ENCODE data around the gene ZNF780B.

DNA sequence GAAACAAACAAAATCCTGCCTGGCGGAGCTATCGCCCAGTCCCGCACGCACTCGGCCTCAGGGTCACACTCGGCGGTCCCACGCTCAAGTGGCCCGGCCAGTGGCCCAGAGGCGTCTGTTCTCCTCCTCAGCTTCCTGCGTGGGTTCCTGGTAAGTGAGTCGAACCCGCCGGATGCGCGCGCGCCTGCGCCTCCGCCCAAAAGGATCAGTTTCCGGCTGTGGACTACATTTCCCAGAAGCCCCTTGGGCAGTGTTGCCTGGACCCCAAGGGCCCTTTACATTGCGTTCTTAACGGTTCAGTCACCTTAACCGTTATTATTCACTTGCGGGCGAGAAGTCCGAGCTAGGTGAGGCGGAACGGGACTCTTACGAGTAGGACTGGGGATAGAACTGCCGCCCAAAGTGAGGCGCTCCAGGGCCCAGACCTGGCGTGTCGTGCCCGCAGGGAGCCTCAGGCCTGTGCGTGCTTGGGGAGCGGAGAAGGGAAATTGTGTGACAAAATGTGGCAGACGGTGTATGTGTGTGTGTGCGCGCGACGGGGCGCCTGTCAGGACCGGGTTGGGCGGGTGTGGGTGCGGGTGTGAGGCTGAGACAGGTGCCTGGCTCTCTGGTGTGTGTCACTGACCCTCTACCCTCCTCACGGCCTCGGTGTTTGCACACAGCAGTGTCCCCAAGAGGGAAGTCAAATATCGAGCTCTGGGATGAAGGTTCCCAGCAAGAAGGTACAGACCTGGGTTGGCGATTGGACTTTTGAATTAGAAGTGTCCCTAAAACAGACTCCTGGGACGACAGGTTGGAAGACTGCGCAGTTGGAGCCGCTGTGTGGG is 59.0 kb downstream of the ZNF780B start, which contains the start of gene ZNF546:
- TF ChIP-seq EZH2 (IDR thresholded peaks at IDR 0.05; ENCODE audit: insufficient read depth, poor library complexity, severe bottlenecking) = no peak
- no peak for TF ChIP-seq EZH2phosphoT487 (IDR thresholded peaks at IDR 0.05; ENCODE audit: insufficient read depth, low read depth)

Data from GM23248 (cell line).